GM21825 (cell line): ENCODE data around the gene ABLIM2.

Experiments
- ATAC-seq: cut with Tn5 transposase; IDR thresholded peaks from one replicate; pipeline ENCODE4 v1.9.1; 2021; ENCODE audit warnings: mild to moderate bottlenecking, moderate library complexity; ENCODE audit not compliant: unreplicated experiment

ABLIM2 gene

DNA sequence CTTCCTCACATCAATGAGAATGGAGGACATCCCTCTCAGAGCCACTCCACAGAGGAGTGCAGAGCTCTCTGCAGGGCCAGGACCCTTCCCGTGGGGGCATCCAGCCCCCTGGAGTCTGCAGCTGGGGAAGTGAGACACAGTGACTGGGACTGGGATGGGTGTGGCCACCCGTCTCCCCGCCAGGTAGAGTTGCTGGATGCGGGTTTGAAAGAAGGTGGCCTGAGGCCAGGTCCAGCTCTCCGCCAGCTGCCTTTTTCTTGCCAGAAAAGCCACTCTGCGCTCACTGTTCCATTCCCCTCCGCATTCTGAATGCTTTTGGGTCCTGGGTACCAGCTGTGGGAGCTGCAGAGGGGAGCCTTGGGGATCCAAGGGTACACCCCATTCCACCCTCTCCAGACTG lies 82.6 kb downstream of the ABLIM2 start:
- no peak for ATAC-seq

DNA sequence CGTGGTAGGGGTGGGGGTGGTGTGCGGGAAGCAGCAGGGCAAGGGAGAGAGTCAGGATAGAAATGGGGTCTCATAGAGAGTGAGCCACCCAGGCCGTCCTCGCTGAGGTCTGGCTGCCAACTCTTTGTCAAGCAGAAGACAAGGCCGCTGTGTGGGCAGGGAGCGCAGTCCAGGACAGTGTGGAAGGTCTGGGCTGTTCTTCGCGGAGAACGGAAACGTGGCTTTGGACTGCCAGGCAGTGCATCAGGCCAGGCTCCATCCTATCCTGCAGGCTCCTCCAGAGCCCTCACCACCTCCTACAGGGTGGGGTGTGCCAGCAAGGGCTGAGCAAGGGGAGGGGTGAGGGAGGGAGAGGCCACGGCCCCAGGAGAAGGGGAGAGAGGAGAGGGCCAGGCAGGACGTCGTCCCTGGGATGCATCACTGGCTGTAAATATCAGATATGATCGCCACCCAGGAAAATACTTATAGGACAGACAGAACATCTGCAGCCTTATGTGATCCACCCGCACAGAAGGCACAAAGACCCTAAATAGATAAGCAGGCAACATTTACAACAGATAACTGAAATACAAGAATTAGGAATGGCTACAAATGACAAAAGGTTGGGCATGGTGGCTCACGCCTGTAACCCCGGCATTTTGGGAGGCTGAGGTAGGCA lies 85.3 kb downstream of the ABLIM2 start:
- ATAC-seq: no peak

DNA sequence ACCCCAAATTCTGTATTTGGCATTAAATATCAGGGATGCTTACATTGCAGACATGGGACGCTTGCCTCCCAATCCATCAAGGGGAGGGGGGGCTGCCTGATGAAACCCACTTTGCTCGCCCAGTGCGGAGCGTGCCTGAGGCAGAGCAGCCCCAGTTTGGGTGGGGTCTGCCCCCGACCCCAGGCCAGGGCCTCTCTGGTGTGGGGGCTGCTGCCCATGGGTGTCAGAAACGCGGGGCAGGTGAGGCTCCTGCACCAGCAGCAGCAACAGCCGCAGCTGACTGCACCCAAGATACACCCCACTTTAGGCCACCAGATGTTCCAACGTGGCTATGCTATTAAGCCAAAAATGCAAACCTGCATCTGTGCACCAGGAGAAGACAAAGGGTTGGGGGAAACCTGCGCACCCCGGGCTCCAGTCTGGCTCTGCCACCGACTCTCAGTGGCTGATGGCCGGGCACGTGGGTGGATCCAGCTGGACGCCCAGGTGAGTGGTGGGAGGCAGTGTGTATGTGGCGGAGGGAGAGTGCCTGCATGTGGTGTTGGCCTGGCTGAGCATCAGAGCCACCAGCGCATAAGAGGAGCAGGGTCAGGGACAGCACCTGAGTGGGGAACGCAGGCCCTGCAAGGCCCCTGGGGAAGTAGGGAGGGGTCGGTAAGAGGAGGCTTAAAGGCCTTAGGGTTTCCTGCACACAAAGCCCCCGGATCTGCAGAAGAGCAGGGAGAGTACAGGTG lies 86.2 kb downstream of the ABLIM2 start:
- no peak for ATAC-seq

DNA sequence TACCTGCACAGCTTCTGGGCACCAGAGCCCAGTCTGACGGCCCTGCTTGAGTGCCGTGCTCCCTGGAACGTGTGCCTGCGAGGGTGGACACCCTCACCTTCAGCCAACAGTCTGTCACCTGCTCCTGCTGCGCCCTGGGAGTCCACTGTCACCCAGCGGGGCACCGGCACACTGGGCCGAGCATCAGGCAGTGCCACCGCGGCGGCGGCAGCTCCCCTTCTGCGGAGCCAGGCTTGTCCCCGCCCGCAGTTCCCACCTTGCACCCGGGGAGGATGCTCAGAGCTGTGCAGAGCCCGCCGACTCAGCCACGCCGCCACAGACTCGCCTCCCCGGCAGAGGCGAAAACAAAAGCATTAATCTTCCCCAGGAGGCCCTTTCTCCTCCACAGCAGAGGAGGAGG lies 86.8 kb downstream of the ABLIM2 start:
- ATAC-seq: no peak

DNA sequence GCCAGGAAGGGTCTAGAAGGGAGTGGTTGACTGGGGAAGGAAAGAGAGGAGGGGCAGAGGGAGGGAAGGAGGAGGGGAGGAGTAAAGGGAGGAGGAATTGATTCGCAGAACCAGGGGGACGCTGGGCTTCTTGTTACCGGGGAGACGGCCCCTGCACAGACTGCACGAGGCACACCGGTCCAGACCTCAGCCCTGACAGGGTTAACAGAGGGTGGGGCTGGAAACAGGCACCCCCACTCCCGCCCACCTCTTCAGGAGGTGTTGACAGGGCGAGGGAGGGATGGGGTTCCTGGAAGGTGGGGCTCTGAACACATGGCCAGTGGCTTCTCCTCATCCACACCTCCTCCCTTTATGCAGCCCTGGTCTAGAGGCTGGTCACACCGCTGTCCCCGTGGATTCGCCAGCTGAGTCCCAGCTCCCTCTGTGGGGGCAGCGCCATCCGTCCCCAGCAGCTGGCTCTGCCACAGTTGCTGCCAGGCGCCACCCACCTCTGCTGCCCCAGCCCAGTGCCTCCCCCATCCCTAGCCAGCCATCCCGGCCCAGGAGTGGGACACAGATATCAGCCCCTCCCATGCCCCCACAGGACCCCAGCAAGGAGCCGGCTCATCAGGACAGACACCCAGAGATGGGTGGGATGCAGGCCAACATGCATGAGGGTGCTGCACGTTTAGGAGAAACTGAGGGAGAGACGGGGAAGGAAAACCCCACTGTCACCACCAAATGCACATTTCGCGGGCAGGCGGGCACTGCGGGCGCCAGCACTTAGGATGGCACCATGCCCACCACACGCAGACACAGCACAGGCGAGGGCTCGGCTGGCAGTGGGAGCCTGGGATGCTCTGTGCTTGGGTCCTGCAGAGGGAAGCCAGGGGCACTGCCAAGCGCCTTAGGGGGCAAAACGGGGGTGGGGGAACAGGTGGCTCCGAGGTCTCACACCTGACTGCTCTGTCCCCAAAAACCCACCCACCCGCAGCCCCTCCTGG lies 87.6 kb downstream of the ABLIM2 start:
- ATAC-seq: no peak

DNA sequence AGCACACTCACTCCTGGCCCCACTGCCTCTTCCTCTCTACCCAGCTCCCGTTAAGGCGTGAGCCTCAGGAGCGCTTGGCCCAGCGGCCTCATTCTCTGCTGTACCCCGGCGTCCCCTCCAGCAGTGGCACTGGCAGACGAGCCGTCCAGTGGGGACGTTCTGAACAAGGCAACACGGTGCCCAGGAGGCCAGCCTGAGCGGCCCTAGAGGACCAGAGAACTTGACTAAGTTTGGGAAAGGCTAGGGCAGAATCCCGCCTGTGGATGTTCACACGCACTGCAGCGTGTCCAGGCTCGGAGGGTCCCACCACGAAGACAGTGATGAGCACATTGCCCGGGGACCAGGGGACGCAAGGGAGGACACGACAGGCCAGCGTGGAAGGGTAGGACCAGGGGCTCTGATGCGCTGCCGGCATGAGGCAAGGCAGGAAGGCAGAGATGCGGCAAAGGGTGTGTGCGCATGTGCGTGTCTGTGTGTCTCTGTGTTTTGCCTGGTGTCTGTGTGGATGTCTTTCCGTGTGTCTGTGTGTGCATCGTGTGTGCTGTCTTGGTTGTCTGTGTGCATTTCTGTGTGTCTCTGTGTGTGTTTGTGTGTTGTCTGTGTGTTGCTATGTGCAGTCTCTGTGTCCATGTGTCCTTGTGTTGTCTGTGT lies 89.4 kb downstream of the ABLIM2 start:
- ATAC-seq: no peak

DNA sequence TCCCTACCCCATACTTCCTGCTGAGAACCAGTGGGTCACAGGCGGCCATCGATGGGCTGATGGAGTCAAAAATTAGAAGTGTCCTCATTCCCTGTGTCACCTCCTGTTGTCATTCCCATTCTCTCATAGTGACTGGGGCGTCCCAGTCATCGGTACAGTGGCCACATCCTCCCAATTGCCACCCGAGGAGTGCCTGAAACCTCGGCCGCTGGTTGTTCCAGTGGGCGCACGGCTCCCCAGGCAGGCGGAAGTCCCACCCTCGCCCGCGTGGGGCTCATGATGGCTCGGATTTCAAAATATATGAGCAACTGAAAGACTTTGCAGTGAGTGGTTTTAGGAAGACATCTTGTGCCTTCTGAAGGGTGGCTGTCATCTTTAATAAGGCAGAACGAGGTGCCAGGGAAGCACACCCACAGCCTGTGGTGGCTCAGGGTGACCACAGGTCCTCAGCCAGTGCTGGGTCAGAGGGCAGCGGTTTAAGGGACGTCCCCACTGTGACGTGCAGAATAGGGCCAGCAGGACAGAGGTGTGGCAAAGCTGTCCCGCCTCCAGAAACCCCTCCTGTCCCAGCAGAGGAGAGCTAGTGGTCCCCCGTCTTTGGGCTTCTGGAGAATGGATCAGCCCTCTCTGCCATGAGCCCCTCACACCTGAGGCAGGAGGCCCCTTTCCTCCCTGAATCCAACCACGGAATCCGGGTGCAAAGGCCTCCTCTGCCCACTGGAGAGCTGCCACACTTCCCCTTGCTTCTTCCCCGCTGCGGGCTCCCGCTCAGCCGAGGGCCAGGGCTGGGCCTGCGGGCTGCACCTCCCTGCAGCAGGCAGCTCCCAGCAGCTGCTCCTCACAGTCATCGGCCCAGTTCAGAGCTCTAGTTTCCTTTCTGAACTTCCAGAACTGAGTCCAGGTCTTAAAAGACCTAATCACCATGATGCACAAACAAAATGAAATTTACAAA lies 90.4 kb downstream of the ABLIM2 start:
- no peak for ATAC-seq

DNA sequence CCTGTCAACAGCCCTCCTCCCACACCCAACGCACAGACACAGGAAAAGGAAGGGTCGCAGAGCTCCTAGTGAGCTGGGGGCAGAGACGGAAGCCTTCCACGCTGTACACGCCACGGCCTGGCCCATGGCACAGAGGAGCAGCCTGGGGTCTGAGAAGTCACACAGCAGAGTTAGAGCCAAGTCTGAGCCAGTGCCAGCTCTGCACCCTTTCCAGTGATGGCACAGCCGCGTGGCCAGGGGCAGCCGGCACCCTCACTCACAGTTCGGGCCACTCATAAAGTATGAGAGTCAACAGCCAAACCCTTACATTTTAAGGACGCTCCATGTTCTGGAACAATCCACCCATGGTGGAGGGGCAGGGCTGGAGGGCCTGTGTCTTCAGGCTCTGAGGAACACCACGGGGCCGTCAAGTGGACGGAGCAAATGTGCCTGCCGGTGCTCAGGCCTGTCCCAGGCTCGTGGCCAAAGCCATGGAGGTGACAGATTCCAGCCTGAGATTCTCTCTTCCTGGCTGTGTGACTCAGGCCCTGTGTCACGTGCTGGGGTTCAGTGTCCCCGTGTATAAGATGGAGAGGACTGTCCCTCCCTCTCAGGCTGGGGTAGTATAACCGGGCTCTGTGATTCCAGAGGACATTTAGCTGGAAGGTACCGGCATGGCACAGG lies 91.2 kb downstream of the ABLIM2 start:
- no peak for ATAC-seq

DNA sequence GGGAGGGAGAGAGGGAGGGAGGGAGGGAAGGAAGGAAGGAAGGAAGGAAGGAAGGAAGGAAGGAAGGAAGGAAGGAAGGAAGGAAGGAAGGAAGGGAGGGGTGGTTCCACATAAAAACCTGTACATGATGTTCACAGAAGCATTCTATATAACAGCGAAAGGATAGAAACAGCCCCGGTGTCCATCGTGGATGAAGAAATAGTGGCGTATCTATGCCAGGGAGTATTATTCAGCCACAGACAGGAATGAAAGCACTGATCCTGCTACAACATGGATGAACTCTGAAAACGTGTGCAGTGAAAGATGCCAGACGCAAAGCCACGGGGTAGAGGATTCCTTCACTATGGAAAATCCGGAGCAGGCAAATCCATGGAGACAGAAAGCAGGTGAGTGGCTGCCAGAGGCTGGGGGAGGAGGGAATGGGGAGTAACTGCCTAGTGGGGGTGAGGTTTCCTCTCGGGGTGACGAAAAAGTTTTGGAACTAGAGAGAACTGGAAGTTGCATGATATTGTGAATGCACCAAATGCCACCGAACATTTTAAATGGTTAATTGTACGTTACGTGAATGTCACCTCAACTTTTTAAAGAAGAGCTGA lies 92.2 kb downstream of the ABLIM2 start:
- no peak for ATAC-seq

DNA sequence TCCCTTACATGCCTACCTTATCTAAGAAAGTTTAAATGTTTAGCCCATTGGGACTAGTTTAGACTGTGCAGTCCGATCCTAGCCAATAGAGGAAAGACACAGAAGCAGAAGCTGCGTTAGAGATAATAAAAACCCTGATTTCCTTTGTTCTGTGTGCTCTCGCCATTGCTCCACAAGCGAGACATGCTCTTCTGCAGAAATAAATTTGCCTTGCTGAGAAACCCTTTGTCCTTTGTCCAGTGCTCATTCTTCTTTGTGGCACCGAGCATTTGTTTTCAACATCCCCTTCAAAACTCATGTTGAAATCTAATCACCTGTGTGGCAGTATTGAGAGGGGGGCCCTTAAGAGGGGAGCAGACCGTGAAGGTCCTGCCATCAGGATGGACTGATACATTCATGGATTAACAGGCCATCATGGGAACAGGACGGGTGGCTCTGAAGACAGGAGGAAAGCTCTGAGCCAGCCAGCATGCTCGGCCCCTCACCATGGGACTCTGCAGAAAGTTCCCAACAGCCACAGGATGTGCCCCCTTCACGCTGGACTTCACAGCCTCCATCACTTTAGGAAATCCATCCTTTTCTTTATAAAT lies 94.5 kb downstream of the ABLIM2 start:
- no peak for ATAC-seq

DNA sequence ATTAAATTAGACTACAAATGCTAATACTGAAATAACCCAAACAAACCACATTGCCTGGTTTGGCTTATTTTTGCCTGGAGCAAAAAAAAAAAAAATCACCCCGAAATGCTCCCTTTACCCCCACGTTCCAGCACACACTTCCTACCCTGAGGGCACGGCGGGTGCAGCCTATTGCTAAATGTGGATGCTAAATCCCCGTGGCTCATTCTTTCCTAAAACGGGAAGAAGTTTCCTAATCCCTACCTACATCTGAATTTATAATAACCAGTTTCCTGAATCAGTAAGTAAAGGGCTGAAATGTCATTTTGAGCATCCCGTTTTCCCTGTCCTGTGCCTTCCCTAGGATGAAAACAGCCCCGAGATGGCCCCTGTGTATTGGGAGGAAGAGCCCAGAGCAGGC lies 97.0 kb downstream of the ABLIM2 start:
- ATAC-seq: no peak

DNA sequence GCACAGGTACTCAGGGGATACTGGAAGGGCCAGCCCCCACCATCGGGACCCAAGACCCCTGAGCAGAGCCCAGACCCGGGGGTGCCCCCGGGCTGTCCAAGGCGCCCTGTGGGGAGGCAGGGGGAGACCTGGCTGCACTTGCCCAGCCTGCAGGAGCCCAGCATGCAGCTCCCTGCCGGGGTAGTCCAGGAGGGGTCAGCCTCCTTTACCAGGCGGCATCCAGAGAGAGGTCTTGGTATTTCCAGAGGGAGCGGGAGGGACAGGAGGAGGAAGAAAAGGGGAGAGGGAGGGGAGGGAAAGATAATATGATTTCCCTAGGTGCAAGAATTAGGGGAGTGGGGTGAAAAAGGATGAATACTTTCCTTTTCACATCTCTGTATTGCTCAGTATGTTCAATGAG lies 97.5 kb downstream of the ABLIM2 start:
- ATAC-seq: no peak

DNA sequence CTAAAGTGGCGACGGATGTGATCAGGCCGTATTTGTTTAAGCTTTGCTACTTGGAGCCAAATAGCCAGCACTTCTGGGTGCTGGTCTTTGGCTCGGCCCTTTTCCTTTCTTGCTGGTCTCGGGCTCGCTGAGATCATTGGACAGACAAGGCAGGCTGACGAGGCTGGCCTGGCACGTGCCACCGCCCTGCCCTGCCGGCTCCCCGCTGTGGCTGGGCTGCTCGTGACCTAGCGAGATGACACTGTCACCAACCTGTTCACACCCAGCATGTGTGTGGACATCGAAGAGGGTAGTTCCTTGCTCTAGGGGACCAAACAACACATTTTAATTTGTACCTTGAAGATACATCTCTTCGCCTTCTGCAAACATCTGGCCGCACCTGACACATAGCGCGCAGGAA lies 98.0 kb downstream of the ABLIM2 start:
- ATAC-seq: no peak

DNA sequence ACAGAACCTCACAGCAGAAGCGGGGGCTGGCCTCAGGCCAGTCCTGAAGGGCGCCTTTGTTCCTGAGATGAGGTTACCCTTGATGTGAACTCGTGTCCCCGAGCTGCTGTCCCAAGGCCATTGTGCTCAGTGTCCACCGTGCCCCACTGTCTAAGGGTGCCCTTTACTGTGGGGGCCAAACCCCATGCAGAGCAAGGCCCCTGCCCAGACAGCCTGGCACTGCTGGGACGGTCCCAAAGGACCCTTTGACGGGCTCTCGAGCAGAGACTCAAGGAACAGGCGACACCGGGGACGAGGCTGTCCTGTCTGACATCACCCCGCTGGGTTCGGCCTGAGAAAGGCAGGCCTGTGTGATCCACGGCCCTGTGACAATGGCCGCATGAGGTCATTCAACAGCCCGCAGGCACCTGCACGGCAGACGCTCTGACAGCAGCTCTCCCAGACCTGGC lies 100.6 kb downstream of the ABLIM2 start:
- no peak for ATAC-seq

DNA sequence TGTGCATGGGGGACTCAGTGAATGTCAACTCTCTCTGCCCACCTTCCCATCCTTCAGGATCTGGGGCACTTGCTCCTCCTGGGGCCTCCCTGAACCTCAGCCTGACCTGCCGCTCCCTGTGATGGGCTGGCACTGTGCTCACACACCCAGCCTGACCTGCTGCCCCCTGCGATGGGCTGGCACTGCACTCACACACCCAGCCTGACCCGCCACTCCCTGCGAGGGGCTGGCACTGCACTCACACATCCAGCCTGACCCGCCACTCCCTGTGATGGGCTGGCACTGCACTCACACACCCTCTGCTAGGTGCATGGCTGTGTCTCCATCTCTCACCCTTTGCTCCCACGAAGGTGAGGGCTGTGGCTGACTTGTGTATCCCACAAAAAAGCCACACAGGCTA lies 103.4 kb downstream of the ABLIM2 start:
- ATAC-seq: no peak

DNA sequence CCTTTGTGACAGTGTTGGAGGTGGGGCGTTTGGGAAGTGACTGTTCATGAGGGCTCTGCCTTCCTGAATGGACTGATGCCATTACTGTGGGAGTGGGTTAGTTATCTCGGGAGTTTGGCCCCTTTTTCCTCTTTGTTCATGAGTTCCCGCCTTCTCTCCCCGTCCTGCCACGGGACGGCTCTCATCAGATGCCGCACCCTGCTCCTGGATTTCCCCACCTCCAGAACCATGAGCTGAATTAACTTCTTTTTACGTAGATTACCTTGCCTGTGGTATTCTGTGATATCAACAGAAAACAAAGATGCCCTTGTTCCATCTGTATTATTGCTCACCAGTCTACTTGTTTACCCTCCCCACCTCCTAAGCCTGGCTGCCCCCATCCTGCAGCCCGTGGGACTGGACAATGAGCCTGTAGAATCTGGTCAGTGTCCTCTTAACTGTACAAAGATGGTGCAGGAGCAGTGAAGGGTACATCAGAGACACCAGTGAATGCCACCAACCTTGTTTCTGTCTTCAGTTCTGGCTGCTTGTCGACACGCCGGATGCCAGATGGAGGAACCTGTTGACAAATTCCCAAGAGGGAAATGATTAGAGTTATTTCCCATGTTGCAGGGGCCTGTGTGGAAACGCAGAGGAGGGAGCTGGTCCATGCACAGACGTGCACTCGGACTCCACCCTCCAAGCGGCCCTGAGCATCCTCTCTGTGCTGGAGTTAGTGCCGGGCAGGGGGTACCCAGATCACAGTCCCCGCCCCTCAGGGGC lies 104.7 kb downstream of the ABLIM2 start:
- ATAC-seq: no peak

DNA sequence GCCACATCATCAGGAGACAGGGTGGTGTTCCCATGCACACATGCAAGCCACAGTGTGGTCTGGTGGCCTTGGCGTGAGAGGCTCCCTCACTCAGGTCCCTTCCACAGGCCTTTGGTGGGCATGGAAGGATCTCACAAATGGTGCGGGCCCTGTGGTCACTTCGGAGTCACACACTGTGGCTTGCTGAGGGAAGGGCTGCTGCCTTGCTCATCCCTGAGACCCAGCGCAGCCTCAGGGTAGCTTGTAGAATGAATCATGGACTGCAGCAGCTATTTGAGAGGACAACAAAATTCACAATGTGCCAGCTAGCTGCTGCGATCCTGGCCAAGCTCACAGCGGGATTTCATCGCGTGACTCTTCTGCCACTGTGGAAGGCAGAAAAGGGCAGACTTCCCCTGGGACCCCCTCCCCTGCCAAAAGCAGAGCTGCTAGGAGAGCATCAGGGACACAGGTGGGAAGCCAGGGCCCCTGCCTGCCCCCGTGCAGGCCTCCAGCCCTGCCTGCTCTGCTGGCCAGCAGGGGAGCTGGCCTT lies 106.4 kb downstream of the ABLIM2 start:
- ATAC-seq: no peak

DNA sequence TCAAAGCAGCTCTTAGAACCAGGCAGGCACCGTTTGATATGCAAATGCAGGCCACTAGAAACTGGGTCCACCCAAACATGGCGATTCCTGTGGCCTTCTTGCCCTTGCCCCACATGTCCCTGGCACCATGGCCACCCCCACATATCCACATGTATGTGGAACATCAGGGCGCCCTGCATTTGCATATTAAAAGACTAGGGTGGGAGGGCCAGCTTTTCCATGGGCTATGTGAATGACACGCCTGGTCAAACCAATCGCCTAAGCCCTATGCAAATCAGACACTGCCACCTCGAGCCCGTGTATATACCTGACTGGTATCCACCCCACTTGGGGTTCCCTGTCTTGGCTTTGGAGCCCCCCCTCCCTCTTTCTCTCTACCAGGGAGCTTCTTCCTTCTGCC lies 107.0 kb downstream of the ABLIM2 start:
- ATAC-seq: no peak
